GM12864 (cell line): ENCODE results near the gene ALB.

Experiments
- DNase-seq: peaks from one replicate; pipeline ENCODE4 v3.0.0-alpha.2; 2011; ENCODE audit warnings: low read depth
- H3K4me3 ChIP-seq: 2 replicates; pipeline ENCODE4 v1.5.1; 2011; ENCODE audit warnings: mild to moderate bottlenecking, low read depth, low read length, control low read depth
- TF ChIP-seq, protein P1 (sequence below): IDR thresholded peaks from 2 replicates; pipeline ENCODE4 v1.5.1; 2011; ENCODE audit warnings: low read depth, mild to moderate bottlenecking, moderate library complexity, low read length, control low read depth, inconsistent platforms; ENCODE audit errors: missing control alignments

ALB gene

DNA sequence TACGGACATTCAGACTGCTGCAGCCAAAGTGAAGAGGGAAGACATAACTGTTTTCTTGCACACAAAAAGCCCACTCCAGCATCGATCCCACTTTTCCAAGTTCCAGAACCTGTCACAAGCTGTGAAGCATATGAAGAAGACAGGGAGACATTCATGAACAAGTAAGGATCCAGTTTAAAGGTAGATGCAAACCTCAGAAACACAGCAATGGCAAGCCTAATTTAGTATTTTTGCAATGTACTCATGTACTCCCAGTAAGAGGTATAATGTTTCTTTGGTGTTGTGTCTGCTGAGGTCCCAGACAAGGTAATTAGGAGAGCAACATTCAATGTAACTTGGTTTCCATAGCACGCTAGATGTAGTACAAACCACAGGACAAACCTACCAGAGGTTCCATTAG, 36.6 kb downstream of the ALB start:
- TF ChIP-seq, protein P1, sequence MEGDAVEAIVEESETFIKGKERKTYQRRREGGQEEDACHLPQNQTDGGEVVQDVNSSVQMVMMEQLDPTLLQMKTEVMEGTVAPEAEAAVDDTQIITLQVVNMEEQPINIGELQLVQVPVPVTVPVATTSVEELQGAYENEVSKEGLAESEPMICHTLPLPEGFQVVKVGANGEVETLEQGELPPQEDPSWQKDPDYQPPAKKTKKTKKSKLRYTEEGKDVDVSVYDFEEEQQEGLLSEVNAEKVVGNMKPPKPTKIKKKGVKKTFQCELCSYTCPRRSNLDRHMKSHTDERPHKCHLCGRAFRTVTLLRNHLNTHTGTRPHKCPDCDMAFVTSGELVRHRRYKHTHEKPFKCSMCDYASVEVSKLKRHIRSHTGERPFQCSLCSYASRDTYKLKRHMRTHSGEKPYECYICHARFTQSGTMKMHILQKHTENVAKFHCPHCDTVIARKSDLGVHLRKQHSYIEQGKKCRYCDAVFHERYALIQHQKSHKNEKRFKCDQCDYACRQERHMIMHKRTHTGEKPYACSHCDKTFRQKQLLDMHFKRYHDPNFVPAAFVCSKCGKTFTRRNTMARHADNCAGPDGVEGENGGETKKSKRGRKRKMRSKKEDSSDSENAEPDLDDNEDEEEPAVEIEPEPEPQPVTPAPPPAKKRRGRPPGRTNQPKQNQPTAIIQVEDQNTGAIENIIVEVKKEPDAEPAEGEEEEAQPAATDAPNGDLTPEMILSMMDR, result no peak
- no peak for DNase-seq
- no peak overlapping the region for H3K4me3 ChIP-seq

DNA sequence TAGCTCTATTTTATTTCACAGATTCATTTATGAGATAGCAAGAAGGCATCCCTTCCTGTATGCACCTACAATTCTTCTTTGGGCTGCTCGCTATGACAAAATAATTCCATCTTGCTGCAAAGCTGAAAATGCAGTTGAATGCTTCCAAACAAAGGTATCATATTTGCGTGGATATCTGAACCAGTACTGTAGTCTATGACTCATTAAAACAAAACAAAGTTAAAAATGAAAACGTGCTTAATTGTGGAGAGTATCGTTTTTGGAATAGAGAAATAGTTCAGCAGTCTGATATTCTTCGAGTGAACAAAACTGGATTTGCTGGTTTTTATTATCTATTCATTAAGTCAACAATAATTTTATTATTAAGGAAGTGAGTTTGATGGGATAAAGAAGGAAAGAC, 38.2 kb downstream of the ALB start:
- DNase-seq, result no peak
- no peak overlapping the region for H3K4me3 ChIP-seq
- TF ChIP-seq, protein P1, result no peak

DNA sequence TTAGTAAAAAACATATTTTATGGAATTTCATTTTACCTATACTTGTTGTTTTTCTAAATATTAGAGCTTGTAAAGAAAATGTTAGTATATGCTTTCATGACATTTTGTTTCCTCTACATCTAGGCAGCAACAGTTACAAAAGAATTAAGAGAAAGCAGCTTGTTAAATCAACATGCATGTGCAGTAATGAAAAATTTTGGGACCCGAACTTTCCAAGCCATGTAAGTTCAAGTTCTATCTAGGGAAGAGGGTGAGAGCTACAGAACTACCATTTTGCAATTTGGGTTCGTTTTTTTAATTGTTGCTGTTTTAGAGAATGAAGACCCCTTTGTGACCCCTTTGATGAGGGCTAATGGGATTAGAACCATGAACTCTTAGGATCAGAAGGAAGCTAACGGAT, 39.1 kb downstream of the ALB start:
- no peak overlapping the region for H3K4me3 ChIP-seq
- TF ChIP-seq, protein P1, result no peak
- DNase-seq, result no peak

DNA sequence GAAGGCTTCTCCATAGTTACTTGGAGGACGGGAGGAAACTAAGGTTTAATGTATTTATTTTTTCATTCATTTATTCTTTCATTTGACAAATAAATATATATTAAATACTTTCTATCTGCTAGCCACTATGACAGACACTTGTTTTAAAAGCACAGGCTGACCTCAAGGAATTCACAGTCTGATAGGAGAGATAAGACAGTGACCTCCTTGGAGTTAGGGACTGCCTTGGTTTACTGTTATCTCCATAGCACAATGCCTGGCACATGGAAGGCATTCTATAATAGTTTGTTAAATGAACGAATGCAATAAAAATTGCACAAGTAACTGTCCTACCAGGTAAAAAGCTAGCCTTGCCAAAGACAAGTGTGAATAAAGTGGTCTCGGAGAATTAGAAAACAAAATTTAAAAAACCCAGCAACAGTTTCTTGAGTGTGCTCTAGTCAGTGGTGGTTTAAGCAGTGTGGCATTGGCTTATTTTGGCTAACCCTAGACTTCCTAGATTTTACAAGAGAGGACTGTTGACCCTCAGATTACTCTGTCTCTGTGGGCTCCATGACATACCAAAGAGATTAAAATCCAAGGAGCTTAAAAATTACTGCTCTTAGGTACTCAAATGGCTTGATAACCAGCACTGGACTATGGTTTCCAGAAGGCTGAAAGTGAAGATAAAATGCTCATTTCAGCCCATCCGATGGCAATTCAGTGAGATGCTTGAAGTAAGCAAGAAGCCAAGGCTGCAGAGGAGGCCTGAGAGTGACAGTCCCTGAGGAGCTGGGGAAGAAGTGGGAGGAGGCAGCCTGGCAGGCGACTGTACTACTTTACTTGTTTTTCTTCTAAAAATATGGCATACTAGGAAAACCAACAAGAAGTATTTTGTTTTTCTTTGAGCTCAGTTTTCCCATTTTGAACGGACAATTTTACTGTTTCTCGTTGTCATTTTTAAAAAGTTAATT, 41.6 kb downstream of the ALB start:
- no peak for DNase-seq
- no peak overlapping the region for H3K4me3 ChIP-seq
- TF ChIP-seq, protein P1, result no peak

- H3K4me3 ChIP-seq, result no peak overlapping the region
- DNase-seq, result peak; percentile 18
- TF ChIP-seq, protein P1, result peak; percentile 70
These were observed 42.4 kb downstream of the ALB start for GRCh38 chr4:73446336-73446938.

DNA sequence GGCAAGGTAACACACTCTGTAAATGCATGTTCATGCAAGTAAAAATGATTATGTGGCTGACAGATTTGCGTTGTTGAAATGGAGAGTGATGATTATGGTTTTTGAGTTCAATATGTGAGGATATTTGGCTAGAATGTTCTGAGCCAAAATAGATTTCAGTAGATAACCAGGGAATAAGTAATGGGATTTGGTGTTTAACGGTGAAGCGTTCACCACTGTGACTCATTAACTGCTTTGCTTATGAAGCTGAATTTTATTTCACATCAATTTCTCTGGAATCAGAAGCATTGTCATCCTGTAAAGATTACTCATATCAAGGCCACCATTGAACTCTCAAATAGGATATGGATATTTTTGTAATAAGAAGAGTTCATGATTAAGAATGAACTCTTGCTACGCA, 43.6 kb downstream of the ALB start:
- DNase-seq, result no peak
- H3K4me3 ChIP-seq, result no peak overlapping the region
- TF ChIP-seq, protein P1, result no peak
